H1 (cell line): Measurements from ENCODE around the gene EYA2. TPM values are rescaled to one million over a fixed set of nuclear protein-coding genes. Genes with fewer than 3 reads are reported as not detected.

ENCODE experiments used
- CBX8 ChIP-seq: fragments of 300-800, 300-1000 bp; sonication (generic); IDR thresholded peaks from 2 replicates; pipeline ENCODE4 v1.7.1; 2016; ENCODE audit warnings: low read depth, low read length, borderline replicate concordance
- JUND ChIP-seq: IDR thresholded peaks from 2 replicates; pipeline ENCODE4 v1.6.1; 2011; ENCODE audit warnings: mild to moderate bottlenecking, improper control_type of control experiment, low read length
- KDM1A ChIP-seq: fragments of 200-600, 300-600 bp; sonication (generic); IDR thresholded peaks from 2 replicates; pipeline ENCODE4 v1.7.1; 2016; ENCODE audit warnings: mild to moderate bottlenecking, low read length, borderline replicate concordance
- KDM4A ChIP-seq: IDR thresholded peaks from one replicate; pipeline ENCODE4 v1.7.1; 2012; ENCODE audit warnings: low read depth, mild to moderate bottlenecking, moderate library complexity, low read length, inconsistent platforms; ENCODE audit not compliant: severe bottlenecking
- MAX ChIP-seq: IDR thresholded peaks from 2 replicates; pipeline ENCODE4 v1.6.1; 2012; ENCODE audit warnings: inconsistent platforms
- RNF2 ChIP-seq: fragments of 200-900, 300-1000 bp; sonication (generic); IDR thresholded peaks from 2 replicates; pipeline ENCODE4 v1.7.1; 2016; ENCODE audit warnings: borderline replicate concordance, low read depth, mild to moderate bottlenecking, antibody characterized with exemption, low read length; ENCODE audit not compliant: poor library complexity, severe bottlenecking; ENCODE audit errors: missing control alignments
- SP1 ChIP-seq: IDR thresholded peaks from 2 replicates; pipeline ENCODE4 v1.6.1; 2011; ENCODE audit warnings: low read depth, low read length
- SP4 ChIP-seq: IDR thresholded peaks from 2 replicates; pipeline ENCODE4 v1.6.1; 2012; ENCODE audit warnings: low read length, inconsistent platforms
- TCF12 ChIP-seq: IDR thresholded peaks from 2 replicates; pipeline ENCODE4 v1.6.1; 2011; ENCODE audit warnings: low read depth, mild to moderate bottlenecking, low read length
- polyA plus RNA-seq, 7 experiments: library from polyadenylated mRNA; depleted of rRNA in 3 of 7; stranded (reverse) in 5 of 7; unstranded in 2 of 7; fragments of >200 nt in 5 of 7; fragments of 200-250 nt in 2 of 7; gene quantifications; 1 replicate in 5 of 7; 2 replicates in 1 of 7; 4 replicates in 1 of 7; pipeline versions ENCODE4 v1.2.1 to v1.2.3, GENCODE V29; 2011 to 2013; ENCODE audit warnings: missing spikeins in 2 of 7, mixed read lengths in 2 of 7
- total RNA-seq: library from RNA; stranded (reverse); fragmentation: NEBNext Ultra II Directional; extraction: Animal tissue kit (Norgen Biotek cat#: 25700); gene quantifications from 2 replicates; pipeline ENCODE4 v1.2.1, GENCODE V29; 2021

The EYA2 gene
- total and polyA plus RNA-seq, 2 of the 8 experiments (the other 6 are each of a cell fraction or from before 2014, with no cell fraction given) = 1.6 to 1.7 TPM

GRCh38 chr20:47233333-47234188 is 338.9 kb downstream of the EYA2 start (continued):
- TF ChIP-seq KDM1A (no peak), MAX (no peak), SP4 (no peak), JUND (no peak), RNF2 (no peak), TCF12 (no peak), KDM4A (no peak), CBX8 (no peak), SP1 (no peak)
